GM19099 (cell line): ENCODE measurements around the gene AFTPH.

Source experiments
- POLR2A ChIP-seq: IDR thresholded peaks from 3 replicates; pipeline ENCODE4 v1.6.1; 2011; ENCODE audit warnings: low read depth; ENCODE audit not compliant: insufficient read length; ENCODE audit errors: extremely low read depth

The AFTPH gene

GRCh38 chr2:64523666-64524603 is at the start of gene AFTPH:
Gene AFTPH, plus strand, starts transcription at chr2:64524328. Its CDS starts 27,147 bp downstream, at chr2:64551475.
- TF ChIP-seq POLR2A = peak; percentile 87

- TF ChIP-seq POLR2A = no peak
These were observed 49.5 kb upstream of the AFTPH start for GRCh38 chr2:64474636-64475035.

- no peak for TF ChIP-seq POLR2A
These were observed 47.1 kb upstream of the AFTPH start for GRCh38 chr2:64477037-64477436.

GRCh38 chr2:64477979-64478378 is 46.1 kb upstream of the AFTPH start:
- no peak for TF ChIP-seq POLR2A

GRCh38 chr2:64478502-64479230 is 45.5 kb upstream of the AFTPH start:
- no peak for TF ChIP-seq POLR2A

- TF ChIP-seq POLR2A = no peak
These were observed 44.6 kb upstream of the AFTPH start for GRCh38 chr2:64479259-64480117.

GRCh38 chr2:64481665-64482064 is 42.5 kb upstream of the AFTPH start:
- TF ChIP-seq POLR2A = no peak

GRCh38 chr2:64482243-64482642 is 41.9 kb upstream of the AFTPH start:
- no peak for TF ChIP-seq POLR2A

GRCh38 chr2:64482765-64483504 is 41.2 kb upstream of the AFTPH start:
- TF ChIP-seq POLR2A = no peak

GRCh38 chr2:64485331-64485730 is 38.8 kb upstream of the AFTPH start:
- TF ChIP-seq POLR2A = no peak

- no peak for TF ChIP-seq POLR2A
These were observed 38.2 kb upstream of the AFTPH start for GRCh38 chr2:64485961-64486360.

GRCh38 chr2:64487256-64488049 is 36.7 kb upstream of the AFTPH start:
- TF ChIP-seq POLR2A = no peak
